HepG2 (cell line): Measurements from ENCODE around the gene C1QTNF12. TPM values are rescaled to one million over a fixed set of nuclear protein-coding genes. Genes with fewer than 3 reads are reported as not detected.

Source experiments
- BRD4 ChIP-seq: sonication (generic); formaldehyde crosslinking; IDR thresholded peaks from 2 replicates; pipeline ENCODE4 v1.4.0; 2020; ENCODE audit warnings: missing genetic modification reagents
- CREB1 ChIP-seq, 2 experiments: fragments of 450-650 bp in 1 of 2; IDR thresholded peaks; 2 replicates each; pipeline ENCODE4 v1.6.1; 2016 to 2017; ENCODE audit warnings: control low read depth in 1 of 2, mild to moderate bottlenecking in 1 of 2, missing compliant biosample characterization in 1 of 2, missing genetic modification characterization in 1 of 2
- CSRNP1 ChIP-seq: sonication (generic); formaldehyde crosslinking; IDR thresholded peaks from 2 replicates; pipeline ENCODE4 v1.8.1; 2023; ENCODE audit warnings: mild to moderate bottlenecking, missing genetic modification reagents
- DR1 ChIP-seq: sonication (generic); formaldehyde crosslinking; IDR thresholded peaks from 2 replicates; pipeline ENCODE4 v1.8.0; 2021; ENCODE audit warnings: mild to moderate bottlenecking, missing genetic modification reagents, inconsistent platforms
- KLF12 ChIP-seq: sonication (generic); formaldehyde crosslinking; IDR thresholded peaks from 2 replicates; pipeline ENCODE4 v1.4.0; 2020; ENCODE audit warnings: missing genetic modification reagents, borderline replicate concordance
- MAZ ChIP-seq, 2 experiments: sonication (generic) in 1 of 2; formaldehyde crosslinking in 1 of 2; IDR thresholded peaks; 2 replicates each; pipeline versions ENCODE4 v1.5.0 to v1.6.1; 2012 to 2020; ENCODE audit warnings: low read depth in 2 of 2, mild to moderate bottlenecking in 2 of 2, borderline replicate concordance in 1 of 2, improper control_type of control experiment in 1 of 2, low read length in 1 of 2, missing genetic modification reagents in 1 of 2, moderate library complexity in 1 of 2
- MXD4 ChIP-seq: IDR thresholded peaks from 2 replicates; pipeline ENCODE4 v1.6.1; 2016; ENCODE audit warnings: mild to moderate bottlenecking, missing biosample characterization, missing genetic modification reagents
- NFKB2 ChIP-seq: sonication (generic); formaldehyde crosslinking; IDR thresholded peaks from 2 replicates; pipeline ENCODE4 v1.4.0; 2020; ENCODE audit warnings: missing genetic modification reagents, borderline replicate concordance
- NFKBIZ ChIP-seq: IDR thresholded peaks from 2 replicates; pipeline ENCODE4 v1.6.1; 2018; ENCODE audit warnings: missing genetic modification reagents, missing compliant biosample characterization
- NR2F1 ChIP-seq, 2 experiments: fragments of 450-650 bp in 1 of 2; formaldehyde crosslinking in 1 of 2; IDR thresholded peaks; 2 replicates each; pipeline versions ENCODE4 v1.5.0 to v1.6.1; 2016 to 2020; ENCODE audit warnings: mild to moderate bottlenecking in 1 of 2, missing compliant biosample characterization in 1 of 2, missing genetic modification reagents in 1 of 2, moderate library complexity in 1 of 2
- NRL ChIP-seq: sonication (generic); formaldehyde crosslinking; IDR thresholded peaks from 2 replicates; pipeline ENCODE4 v1.5.0; 2020; ENCODE audit warnings: missing genetic modification reagents, mild to moderate bottlenecking, moderate library complexity, borderline replicate concordance
- SNAPC5 ChIP-seq: sonication (generic); formaldehyde crosslinking; IDR thresholded peaks from 2 replicates; pipeline ENCODE4 v1.8.1; 2023; ENCODE audit warnings: mild to moderate bottlenecking, missing genetic modification reagents, borderline replicate concordance
- ZBTB10 ChIP-seq: sonication (generic); formaldehyde crosslinking; IDR thresholded peaks from 2 replicates; pipeline ENCODE4 v1.4.0; 2020; ENCODE audit warnings: missing genetic modification reagents, borderline replicate concordance
- ZBTB33 ChIP-seq: sonication (generic); formaldehyde crosslinking; IDR thresholded peaks from 2 replicates; pipeline ENCODE4 v1.4.0; 2020; ENCODE audit warnings: missing genetic modification reagents
- ZBTB38 ChIP-seq: sonication (generic); formaldehyde crosslinking; IDR thresholded peaks from 2 replicates; pipeline ENCODE4 v1.5.1; 2020; ENCODE audit warnings: mild to moderate bottlenecking, missing genetic modification reagents
- ZBTB46 ChIP-seq: sonication (generic); formaldehyde crosslinking; IDR thresholded peaks from 2 replicates; pipeline ENCODE4 v1.4.0; 2020; ENCODE audit warnings: mild to moderate bottlenecking, missing genetic modification reagents, borderline replicate concordance
- ZNF143 ChIP-seq: sonication (generic); formaldehyde crosslinking; IDR thresholded peaks from 2 replicates; pipeline ENCODE4 v1.4.0; 2020; ENCODE audit warnings: missing genetic modification reagents
- polyA plus RNA-seq, 8 experiments: library from polyadenylated mRNA; depleted of rRNA in 3 of 8; stranded (reverse) in 7 of 8; unstranded in 1 of 8; fragments of >200 nt; fragmentation: Illumina TruSeq in 4 of 8; extraction: Trizol in 4 of 8; gene quantifications; 2 replicates each; pipeline versions ENCODE4 v1.2.1 to v1.2.3, GENCODE V29; 2011 to 2016; ENCODE audit warnings: low read depth in 4 of 8, missing spikeins in 1 of 8, mixed read lengths in 1 of 8; ENCODE audit not compliant: insufficient read depth in 1 of 8
- total RNA-seq, 5 experiments: library from RNA; depleted of rRNA; stranded (reverse); fragments of >200 nt; fragmentation: Illumina TruSeq; extraction: Trizol; gene quantifications; 2 replicates each; pipeline ENCODE4 v1.2.3, GENCODE V29; 2016; ENCODE audit warnings: low read depth in 1 of 5

The C1QTNF12 gene
- total and polyA plus RNA-seq, 2 of the 13 experiments (the other 11 are each of a cell fraction or from before 2014, with no cell fraction given), result 0.18 to 0.64 TPM

- peak; percentile 69; the same call in 1 of the 2 replicates for TF ChIP-seq CSRNP1 (CRISPR knock-in tag)
- 0 out of 2 replicates have a peak, but pooled peaks have one; percentile 15 for TF ChIP-seq ZBTB33 (CRISPR knock-in tag)
- TF ChIP-seq ZBTB10 (CRISPR knock-in tag), result peak; percentile 78; the same call in 1 of the 2 replicates
- no peak for TF ChIP-seq ZNF143 (CRISPR knock-in tag)
- peak; percentile 36; the same call in 1 of the 2 replicates for TF ChIP-seq MAZ (IDR thresholded peaks at IDR 0.05; ENCODE audit: borderline replicate concordance, low read depth, low read length)
- peak; percentile 60 for TF ChIP-seq MAZ (CRISPR knock-in tag; IDR thresholded peaks at IDR 0.05; ENCODE audit: low read depth)
- TF ChIP-seq BRD4 (CRISPR knock-in tag), result peak; percentile 75; the same call in 1 of the 2 replicates
- TF ChIP-seq NFKBIZ, result peak; percentile 59; the same call in 1 of the 2 replicates
- no peak; the same call in 1 of the 2 replicates for TF ChIP-seq ZBTB46 (CRISPR knock-in tag)
- TF ChIP-seq KLF12 (CRISPR knock-in tag), result peak; percentile 46; the same call in 1 of the 2 replicates
- TF ChIP-seq ZBTB38 (CRISPR knock-in tag), result peak; percentile 73
- peak; percentile 76; the same call in 1 of the 2 replicates for TF ChIP-seq NRL
- no peak; the same call in 1 of the 2 replicates for TF ChIP-seq DR1 (CRISPR knock-in tag)
- TF ChIP-seq NR2F1 (CRISPR knock-in tag; IDR thresholded peaks at IDR 0.05), result peak; percentile 21 to 70; a peak in 2 of 4 replicates
- TF ChIP-seq CREB1 (IDR thresholded peaks at IDR 0.05), result peak; percentile 66; the same call in 1 of the 2 replicates
- 0 out of 2 replicates have a peak, but pooled peaks have one; percentile 11 for TF ChIP-seq CREB1 (CRISPR knock-in tag; IDR thresholded peaks at IDR 0.05)
- peak; percentile 70; the same call in 1 of the 2 replicates for TF ChIP-seq MXD4 (CRISPR knock-in tag)
- TF ChIP-seq SNAPC5 (CRISPR knock-in tag), result no peak
- TF ChIP-seq NFKB2 (CRISPR knock-in tag), result peak; percentile 51; the same call in 1 of the 2 replicates
Measured at GRCh38 chr1:1237874-1238701, 8.4 kb downstream of the C1QTNF12 start (continued).
